Fibroblast of the aortic adventitia (primary cell): ENCODE data around the gene INPPL1. TPM values are rescaled to one million over a fixed set of nuclear protein-coding genes. Genes with fewer than 3 reads are reported as not detected.

ENCODE experiments used
- DNase-seq: peaks from one replicate; pipeline ENCODE4 v3.0.0-alpha.2; 2010; ENCODE audit warnings: low read depth
- H3K4me3 ChIP-seq: 2 replicates; pipeline ENCODE4 v1.5.1; 2011; ENCODE audit warnings: low read depth, mild to moderate bottlenecking, control low read depth, low read length, moderate library complexity
- total RNA-seq: library from RNA; depleted of rRNA; stranded (reverse); fragments of >200 nt; gene quantifications from 2 replicates; pipeline ENCODE4 v1.2.3, GENCODE V29; 2012; ENCODE audit warnings: low replicate concordance
- TF ChIP-seq, protein P1 (sequence below): IDR thresholded peaks from 2 replicates; pipeline ENCODE4 v1.5.1; 2011; ENCODE audit warnings: mild to moderate bottlenecking, low read length, control low read depth, inconsistent platforms; ENCODE audit not compliant: insufficient read depth

The INPPL1 gene
- total RNA-seq, 1 donor = 54.6 TPM

DNA sequence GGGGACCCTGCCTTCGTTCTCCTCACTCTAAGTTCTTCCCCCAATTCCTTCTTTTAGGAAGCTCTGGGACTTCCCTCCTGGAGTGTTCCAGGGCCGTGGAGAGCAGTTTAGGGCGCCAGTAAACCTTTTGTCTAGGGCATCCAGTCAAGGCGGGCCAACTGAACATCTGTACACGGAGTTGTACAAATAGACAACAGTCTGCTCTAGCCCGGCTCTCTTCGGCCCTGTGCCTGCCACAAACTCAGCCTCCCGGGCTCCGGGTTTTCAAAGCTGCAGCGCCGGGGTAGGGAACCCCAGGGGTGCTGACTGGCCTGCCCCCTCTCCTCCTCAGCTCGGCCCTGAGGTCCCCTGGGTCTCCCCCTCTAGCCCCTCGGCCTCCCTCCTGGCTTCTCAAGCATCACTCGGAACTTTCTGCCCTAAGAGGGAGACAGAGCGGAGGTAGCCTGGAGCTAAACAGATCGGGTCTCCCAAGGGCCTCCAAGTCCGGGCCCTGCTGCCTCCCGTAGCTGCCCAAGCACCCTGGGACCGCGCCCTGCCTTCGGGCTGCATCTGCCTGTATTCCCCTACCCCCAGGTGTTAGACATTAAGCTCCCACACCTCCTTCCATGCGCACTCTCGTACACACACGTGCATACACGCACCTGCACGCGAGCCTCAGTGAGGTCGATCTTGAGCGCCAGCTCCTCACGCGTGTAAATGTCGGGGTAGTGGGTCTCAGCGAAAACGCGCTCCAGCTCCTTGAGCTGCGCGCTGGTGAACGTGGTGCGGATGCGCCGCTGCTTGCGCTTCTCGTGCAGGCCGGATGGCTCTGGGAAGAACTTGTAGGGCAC lies 16.1 kb downstream of the INPPL1 start:
- DNase-seq = peak; percentile 24

DNA sequence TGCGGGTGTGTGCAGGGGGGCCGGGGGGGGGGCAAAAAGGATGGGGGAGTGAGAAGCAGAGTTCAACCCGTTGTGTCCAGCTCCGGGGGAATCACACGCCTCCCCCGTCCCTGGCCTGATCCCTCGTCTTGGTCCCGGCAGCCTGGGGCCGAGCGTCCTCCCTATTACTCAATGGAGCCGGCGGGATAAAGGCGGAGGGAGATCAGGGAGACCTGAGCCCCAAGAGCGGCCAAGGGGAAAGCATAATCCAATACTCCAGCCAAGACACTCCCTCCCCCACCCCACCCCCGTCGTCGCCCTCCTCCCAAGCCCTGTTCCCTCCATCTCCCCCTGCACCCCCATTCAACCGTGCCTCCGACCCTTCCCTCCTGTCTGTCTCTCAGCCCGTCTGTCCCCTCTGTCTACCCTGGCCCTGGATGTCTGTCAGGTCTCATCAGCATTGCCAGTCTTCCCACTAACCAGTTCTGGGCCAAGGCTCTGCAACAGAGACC lies 16.8 kb downstream of the INPPL1 start:
- TF ChIP-seq, protein P1, sequence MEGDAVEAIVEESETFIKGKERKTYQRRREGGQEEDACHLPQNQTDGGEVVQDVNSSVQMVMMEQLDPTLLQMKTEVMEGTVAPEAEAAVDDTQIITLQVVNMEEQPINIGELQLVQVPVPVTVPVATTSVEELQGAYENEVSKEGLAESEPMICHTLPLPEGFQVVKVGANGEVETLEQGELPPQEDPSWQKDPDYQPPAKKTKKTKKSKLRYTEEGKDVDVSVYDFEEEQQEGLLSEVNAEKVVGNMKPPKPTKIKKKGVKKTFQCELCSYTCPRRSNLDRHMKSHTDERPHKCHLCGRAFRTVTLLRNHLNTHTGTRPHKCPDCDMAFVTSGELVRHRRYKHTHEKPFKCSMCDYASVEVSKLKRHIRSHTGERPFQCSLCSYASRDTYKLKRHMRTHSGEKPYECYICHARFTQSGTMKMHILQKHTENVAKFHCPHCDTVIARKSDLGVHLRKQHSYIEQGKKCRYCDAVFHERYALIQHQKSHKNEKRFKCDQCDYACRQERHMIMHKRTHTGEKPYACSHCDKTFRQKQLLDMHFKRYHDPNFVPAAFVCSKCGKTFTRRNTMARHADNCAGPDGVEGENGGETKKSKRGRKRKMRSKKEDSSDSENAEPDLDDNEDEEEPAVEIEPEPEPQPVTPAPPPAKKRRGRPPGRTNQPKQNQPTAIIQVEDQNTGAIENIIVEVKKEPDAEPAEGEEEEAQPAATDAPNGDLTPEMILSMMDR = no peak
- DNase-seq = no peak
- H3K4me3 ChIP-seq = no peak overlapping the region

More for the DNA sequence above, 16.1 kb downstream of the INPPL1 start:
- H3K4me3 ChIP-seq = no peak overlapping the region
- TF ChIP-seq, protein P1 = no peak

DNA sequence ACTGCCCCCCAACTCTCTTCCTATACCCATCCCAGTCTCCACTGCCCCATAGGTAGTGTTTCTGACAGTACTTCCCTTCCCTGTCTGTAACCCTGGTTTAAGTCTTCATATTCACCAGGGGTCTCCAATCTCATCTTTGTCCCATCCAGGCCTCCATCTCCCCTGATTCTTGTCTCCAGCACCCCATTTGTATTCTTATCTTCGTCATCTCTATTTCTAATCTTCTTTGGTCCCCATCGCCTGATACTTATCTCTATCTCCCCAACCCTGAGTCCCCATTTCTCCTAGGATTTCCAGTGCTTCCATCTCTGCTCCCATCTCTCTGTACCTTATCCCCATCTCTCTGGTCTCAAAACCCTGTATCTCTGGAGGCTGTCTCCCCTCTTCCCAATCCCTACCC lies 17.6 kb downstream of the INPPL1 start:
- TF ChIP-seq, protein P1 = no peak
- no peak for DNase-seq
- no peak overlapping the region for H3K4me3 ChIP-seq

DNA sequence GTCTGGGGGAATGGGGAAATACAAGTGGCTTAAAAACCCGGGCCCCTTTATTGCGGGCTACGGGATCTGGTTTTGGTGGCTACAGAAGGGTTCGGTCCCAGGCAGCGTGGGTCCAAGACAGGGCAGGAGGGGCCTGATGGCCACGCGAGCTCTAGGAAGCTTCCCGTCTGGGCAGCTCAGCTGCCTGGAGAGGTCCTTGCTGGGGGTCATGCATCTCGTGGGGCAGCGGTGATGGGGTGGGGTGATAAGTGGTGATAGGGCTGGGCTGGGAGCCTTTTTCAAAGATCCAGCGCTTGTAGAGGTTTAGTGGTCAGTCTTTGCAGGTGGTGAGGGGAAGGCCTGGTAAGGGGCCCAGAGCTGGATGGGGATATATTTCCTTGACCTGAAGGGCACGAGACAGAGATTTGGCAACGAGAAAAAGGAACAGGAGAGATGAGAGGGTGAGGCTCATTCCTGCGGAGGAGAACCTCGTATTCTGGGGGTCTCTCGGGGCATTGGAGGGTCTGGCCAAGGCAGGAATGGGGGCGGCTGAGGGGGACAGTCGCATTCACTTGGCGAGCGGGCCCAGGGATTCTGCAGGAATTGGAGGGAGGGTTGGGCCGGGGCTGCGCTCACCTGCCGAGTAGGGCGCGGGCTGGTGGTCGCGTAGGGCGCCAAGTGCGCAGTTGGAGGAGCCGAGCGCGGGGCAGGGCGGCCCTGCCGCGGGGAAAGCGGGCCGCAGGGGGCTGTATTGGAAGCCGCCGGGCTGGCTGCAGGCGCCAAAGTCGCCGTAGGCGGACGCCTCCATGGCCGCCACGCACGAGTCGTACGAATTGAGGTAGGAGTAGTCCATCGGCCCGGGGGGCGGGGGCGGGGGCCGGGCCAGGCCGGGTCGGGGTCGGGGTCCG lies 18.8 kb downstream of the INPPL1 start:
- no peak overlapping the region for H3K4me3 ChIP-seq
- TF ChIP-seq, protein P1 = no peak
- DNase-seq = no peak

DNA sequence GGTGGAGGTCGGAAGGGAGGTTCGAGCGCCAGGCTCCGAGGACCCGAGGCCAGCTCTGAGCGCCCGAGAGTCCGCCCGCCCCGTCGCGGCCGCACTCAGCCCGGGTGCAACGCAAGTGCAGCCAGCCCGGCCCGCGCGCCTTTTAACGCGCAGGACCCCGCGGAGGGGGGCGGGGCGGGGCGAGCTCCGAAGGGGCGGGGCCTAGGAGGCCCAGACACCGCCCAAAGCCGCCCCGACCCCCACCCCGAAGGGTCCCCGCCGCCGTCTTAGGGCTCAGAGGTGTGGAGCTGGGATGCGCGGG lies 19.4 kb downstream of the INPPL1 start, which contains the start of gene PHOX2A:
Gene PHOX2A, minus strand, starts transcription at position 117 of the 301 bp plus-strand sequence. CDS start 172 bp downstream, outside the sequence.
- no peak within 1 kb of the TSS for H3K4me3 ChIP-seq
- TF ChIP-seq, protein P1 = no peak
- DNase-seq = no peak

DNA sequence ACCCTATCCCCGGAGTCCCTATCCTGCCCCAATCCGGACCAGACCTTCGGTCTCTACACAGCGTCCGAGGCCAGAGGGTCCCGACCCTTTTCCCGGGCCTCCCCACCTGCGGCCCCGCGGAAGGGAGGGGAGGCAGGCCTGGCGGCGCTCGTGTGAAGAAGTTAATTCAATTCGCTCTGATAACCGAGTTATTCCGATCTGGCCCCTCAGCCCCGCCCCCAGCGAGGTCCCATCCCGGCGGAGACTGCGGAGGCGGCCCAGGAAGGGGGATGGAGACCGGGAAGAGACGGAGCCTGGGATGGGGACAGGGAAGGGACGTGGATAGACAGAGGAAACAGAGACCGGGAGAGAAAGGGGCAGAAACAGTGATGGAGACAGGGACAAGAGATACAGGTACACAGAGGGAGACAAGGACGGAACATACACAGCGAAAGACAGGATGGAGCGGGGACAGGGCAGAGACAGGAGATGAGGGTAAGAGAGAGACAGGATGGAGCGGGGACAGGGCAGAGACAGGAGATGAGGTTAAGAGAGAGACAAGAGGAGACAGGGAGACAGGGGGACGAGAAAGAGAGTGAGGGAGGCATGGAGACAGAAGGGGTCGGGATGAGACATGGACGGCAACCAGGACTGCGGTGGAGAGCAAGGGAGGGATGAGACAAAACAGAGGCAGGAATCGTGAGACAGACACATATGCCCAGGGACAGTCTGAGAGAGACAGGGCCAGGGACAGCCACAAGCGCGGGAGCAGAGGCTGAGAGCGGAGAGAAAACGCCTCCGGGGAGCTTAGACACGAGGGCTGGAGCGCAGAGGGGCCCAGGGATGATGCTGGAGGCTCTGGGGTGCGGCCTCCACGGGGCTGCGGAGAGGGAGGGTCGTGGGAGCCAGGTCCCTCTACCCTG lies 20.0 kb downstream of the INPPL1 start:
- H3K4me3 ChIP-seq = no peak overlapping the region
- TF ChIP-seq, protein P1 = no peak
- no peak for DNase-seq
